ENCODE results near the gene BTNL9.
"Not testable (repeated sequence)": the region's sequence is repeated elsewhere in the genome, so short reads cannot be mapped to it uniquely, and the experiment has no call there.

The BTNL9 gene

DNA sequence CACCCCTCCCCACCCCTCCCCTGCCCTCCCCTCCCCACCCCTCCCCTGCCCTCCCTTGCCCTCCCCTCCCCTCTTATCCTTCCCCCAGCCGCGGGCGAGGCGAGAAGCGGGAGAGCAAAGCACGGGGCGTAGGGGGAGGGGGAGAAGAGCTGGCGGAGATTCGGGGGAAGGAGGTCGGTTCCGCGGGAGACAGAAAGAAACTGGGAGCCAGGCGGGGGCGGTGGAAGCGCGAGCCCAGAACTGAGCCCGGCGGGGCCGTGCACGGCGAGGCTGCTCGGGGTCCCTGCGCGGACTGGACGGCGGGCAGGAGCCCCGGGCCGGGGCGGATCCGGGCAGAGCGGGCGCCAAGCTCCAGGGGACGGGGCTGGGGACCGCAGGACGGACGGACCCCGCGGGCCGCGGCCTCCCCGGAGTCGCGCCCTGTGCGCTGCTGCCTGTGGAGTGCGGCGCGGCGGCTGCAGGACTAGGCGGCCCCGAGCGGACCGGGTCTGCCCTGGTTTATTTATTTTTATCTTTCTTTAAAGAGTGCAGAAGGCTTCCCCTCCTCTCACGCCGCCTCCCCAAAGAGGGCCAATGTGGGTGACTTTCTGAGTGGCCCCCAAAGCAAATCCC, 61.1 kb downstream of the BTNL9 start:
- not testable (repeated sequence) for DNase-seq

DNA sequence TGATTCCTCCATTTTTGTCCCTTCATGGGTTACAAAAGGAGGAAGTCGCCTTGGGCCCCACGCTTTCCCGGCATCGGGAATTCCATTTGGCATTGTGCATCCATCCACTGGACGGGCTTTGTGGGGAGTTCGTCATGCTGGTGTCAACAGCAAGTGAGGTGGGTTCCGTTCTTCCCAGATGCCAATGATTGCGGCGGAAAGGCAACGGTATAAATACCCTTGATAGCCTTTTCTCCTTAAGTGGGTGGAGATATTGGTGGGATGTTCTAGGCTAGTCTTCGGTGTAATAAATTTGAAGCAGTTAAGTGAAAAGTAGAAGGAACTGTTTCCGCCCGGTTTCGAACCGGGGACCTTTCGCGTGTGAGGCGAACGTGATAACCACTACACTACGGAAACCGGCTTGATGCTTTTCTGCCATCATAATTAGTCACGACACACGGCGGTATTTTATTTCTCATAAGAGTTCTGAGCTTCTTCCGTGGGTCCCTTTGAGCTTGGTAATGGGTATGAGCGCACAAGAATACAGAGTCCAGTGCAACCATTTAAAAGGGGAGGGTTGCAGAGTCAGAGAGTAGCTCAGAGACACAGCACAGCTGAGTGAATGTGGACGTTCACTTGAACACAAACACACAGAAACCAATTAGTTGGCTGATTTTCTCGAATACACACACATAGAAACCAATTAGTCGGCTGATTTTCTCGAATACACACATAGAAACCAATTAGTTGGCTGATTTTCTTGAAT, 62.0 kb downstream of the BTNL9 start:
- not testable (repeated sequence) for DNase-seq

DNA sequence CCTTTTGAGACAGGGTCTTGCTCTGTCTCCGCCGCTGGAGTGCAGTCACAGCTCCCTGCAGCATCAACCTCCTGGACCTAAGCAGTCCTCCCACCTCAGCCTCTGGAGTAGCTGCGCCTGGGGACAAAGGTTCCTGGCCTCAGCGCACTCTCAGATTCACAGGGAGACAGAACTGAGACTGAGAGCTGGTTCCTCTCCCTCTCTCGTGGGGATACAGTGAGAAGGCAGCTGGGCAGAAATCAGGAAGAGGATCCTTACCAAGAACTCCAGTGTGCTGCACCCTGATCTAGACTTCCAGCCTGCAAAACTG, 64.1 kb downstream of the BTNL9 start:
- not testable (repeated sequence) for DNase-seq

- DNase-seq = not testable (repeated sequence)
Measured at GRCh38 chr5:181104606-181105390, 64.7 kb downstream of the BTNL9 start.

DNA sequence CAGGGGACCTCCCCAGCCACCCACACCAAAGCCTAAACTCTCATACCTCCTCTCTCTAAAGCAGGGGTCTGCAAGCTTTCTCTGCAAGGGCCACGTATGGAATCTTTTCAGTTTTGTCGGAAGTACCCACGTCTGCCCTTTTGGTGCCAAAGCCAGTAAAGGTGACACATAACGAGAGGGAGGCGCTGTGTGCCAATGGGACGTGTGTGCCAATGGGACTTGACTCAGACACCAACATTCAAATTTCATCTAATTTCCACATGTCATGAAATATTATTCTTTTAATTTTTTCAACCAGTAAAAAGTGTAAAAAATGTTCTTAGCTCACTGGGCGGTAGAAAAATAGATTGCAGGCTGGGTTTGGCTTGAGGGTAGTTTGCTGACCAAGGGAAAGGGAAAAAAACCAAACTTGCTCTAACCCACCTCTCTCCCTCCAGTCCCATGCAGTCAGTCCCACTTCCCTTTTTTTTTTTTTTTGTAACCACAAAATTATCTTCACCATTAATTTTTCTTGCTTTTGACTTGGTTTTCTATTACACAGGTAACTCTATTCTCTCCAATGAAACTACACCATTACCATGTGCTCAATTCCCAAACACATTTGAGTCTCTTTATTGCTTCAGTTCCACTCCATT, 65.4 kb downstream of the BTNL9 start:
- DNase-seq = no peak

- DNase-seq = peak; percentile 95
Measured at GRCh38 chr5:181107699-181108098, 67.6 kb downstream of the BTNL9 start.

DNA sequence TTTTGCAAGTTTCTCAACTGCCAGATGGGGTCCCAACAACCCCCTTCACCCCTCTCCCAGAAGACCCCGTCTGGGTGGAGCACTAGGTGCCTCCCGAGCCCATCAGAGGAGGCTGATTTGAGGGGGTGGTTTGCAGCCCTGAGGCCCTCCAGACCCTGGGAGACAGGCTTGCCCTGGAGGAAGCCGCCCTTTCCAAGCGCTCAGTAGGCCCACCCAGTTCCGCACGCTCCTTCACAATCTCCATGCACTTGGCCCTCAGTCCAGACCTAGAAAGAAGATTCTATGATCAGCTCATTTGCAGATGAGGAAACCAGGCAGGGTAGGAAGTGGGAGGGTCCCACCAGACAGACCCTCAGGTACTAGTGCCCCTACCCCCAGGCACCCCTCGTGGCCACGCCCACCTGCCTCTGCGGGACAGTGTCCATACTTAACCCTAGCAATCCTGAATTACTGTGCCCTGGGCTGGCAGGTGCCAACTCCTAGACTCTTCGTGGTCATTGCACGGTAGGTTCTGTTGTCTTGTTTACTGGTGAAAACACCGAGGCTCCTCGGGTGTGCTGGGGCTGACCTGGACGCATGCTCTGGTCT, 68.6 kb downstream of the BTNL9 start:
- DNase-seq = no peak

- peak; percentile 71 for DNase-seq
Measured at GRCh38 chr5:181109489-181110013, 69.5 kb downstream of the BTNL9 start.

DNA sequence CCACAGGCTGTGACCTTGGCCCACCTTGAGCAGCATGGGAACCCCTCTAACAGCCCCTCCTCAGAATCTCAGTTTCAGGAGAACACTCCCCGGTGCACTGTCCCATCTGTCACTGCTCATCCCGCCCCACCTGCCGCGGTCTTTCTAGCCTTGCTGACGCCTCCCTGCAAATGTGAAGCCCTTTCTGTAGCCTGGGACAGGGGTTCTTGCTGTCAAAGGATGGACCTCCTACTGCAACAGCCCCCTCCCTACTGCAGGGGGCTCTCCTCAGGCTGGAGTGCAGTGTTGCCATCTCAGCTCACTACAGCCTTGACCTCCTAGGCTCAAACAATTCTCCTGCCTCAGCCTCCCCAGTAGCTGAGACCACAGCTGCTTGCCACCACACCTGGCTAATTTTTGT, 70.9 kb downstream of the BTNL9 start:
- no peak for DNase-seq

Measured in hematopoietic multipotent progenitor cell treated with erythropoietin and hydrocortisone succinate and interleukin-3 and kit ligand, for 8 days (in vitro differentiated cells).